Choroid plexus epithelial cell (primary cell): Measurements from ENCODE around the gene LAMA3.
A peak's percentile ranks its signal among the peaks of the same experiment; 100 is the strongest.

Source experiments
- DNase-seq: peaks from one replicate; pipeline ENCODE4 v3.0.0-alpha.2; 2010; ENCODE audit warnings: low read depth
- H3K4me3 ChIP-seq: 2 replicates; pipeline ENCODE4 v1.5.1; 2011; ENCODE audit warnings: low read depth, mild to moderate bottlenecking, control low read depth, low read length, moderate library complexity
- CTCF ChIP-seq: conservative IDR thresholded peaks from 2 replicates; pipeline ENCODE4 v1.5.1; 2011; ENCODE audit warnings: low read depth, mild to moderate bottlenecking, control low read depth, inconsistent platforms, low read length, moderate library complexity

LAMA3 gene

GRCh38 chr18:23903971-23904370, 214.7 kb downstream of the LAMA3 start:
- DNase-seq: no peak
- no peak for TF ChIP-seq CTCF

GRCh38 chr18:23906658-23907057, 217.4 kb downstream of the LAMA3 start:
- H3K4me3 ChIP-seq: no peak overlapping the region
- DNase-seq: no peak
- no peak for TF ChIP-seq CTCF

More at GRCh38 chr18:23903971-23904370, 214.7 kb downstream of the LAMA3 start:
- H3K4me3 ChIP-seq: no peak overlapping the region

- no peak for TF ChIP-seq CTCF
- DNase-seq: no peak
- no peak overlapping the region for H3K4me3 ChIP-seq
Observed at GRCh38 chr18:23908827-23909226, 219.6 kb downstream of the LAMA3 start.

GRCh38 chr18:23910032-23910431, 220.8 kb downstream of the LAMA3 start:
- no peak for TF ChIP-seq CTCF
- DNase-seq: no peak
- H3K4me3 ChIP-seq: no peak overlapping the region

- TF ChIP-seq CTCF: no peak
- no peak overlapping the region for H3K4me3 ChIP-seq
- peak; percentile 4 for DNase-seq
Observed at GRCh38 chr18:23912356-23912755, 223.1 kb downstream of the LAMA3 start.

- H3K4me3 ChIP-seq: no peak overlapping the region
- DNase-seq: no peak
- TF ChIP-seq CTCF: no peak
Observed at GRCh38 chr18:23916338-23916737, 227.1 kb downstream of the LAMA3 start.

- DNase-seq: peak; percentile 71
- H3K4me3 ChIP-seq: no peak overlapping the region
- peak; percentile 90 for TF ChIP-seq CTCF
Observed at GRCh38 chr18:23918395-23919032, 229.3 kb downstream of the LAMA3 start.
